ENCODE measurements around the gene FBXL19.

GRCh38 chr16:30903002-30903401 lies 20.4 kb upstream of the FBXL19 start:
- TF ChIP-seq POLR2A (IDR thresholded peaks at IDR 0.05; ENCODE audit: low read depth, low read length) (no peak), POLR2AphosphoS5 (IDR thresholded peaks at IDR 0.05; ENCODE audit: low read depth, low read length) (no peak), PAX5 (IDR thresholded peaks at IDR 0.05; ENCODE audit: insufficient read depth, low read length, severe bottlenecking) (no peak), SPI1 (IDR thresholded peaks at IDR 0.05; ENCODE audit: low read depth, low read length) (no peak), TAF1 (IDR thresholded peaks at IDR 0.05; ENCODE audit: low read depth, low read length) (no peak)
